ENCODE data around the gene GOLGA6L4. TPM values are rescaled to one million over a fixed set of nuclear protein-coding genes. Genes with fewer than 3 reads are reported as not detected.
"Not testable (repeated sequence)": the region's sequence is repeated elsewhere in the genome, so short reads cannot be mapped to it uniquely, and the experiment has no call there.

Gene GOLGA6L4
- total RNA-seq, 1 experiment from 2014 or later = 1.4 TPM

DNA sequence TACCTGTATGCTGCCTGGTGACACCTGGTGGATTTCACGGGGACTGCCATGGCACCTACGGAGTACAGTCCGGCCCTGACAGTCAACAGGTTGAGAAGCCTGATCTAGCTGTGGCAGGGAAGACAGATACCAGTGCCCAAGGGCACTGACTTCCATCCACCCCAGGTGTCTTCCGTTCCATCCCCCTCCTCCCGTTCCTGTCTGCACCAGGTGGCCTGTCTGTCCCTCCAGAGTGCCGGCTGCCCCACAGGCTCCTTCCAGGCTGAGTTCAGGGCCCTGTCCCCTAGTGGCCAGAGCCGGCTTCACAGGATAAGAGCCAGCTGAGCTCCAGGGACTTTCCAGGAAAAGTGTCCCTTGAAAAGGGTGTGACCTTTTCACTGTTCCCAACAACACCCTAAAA, 10.9 kb downstream of the GOLGA6L4 start:
- H3K9me3 ChIP-seq; H3K36me3 ChIP-seq (ENCODE audit: control insufficient read depth, insufficient read depth, low read length); H3K4me1 Mint-ChIP-seq (ENCODE audit: low read depth, unreplicated experiment); intact Hi-C loops (cut with micrococcal nuclease; ENCODE audit: unreplicated experiment); BruUV-seq (replicated peaks); H3K9me3 Mint-ChIP-seq (ENCODE audit: unreplicated experiment); POLR2A ChIA-PET; CTCF ChIA-PET; H3K4me1 ChIP-seq; H3K36me3 Mint-ChIP-seq (ENCODE audit: insufficient read depth, unreplicated experiment); H3K27ac Mint-ChIP-seq (ENCODE audit: unreplicated experiment); H3K4me3 ChIP-seq (ENCODE audit: low read depth, low read length); H3K27me3 Mint-ChIP-seq (ENCODE audit: insufficient read depth, unreplicated experiment); H3K27me3 ChIP-seq (replicated peaks; ENCODE audit: control insufficient read depth, insufficient read depth, low read length): not testable (repeated sequence)
- peak; percentile 21 to 27 for DNase-seq
- peak overlapping the region; percentile 32 for H3K4me3 Mint-ChIP-seq (ENCODE audit: unreplicated experiment)
- TF ChIP-seq, protein P1, sequence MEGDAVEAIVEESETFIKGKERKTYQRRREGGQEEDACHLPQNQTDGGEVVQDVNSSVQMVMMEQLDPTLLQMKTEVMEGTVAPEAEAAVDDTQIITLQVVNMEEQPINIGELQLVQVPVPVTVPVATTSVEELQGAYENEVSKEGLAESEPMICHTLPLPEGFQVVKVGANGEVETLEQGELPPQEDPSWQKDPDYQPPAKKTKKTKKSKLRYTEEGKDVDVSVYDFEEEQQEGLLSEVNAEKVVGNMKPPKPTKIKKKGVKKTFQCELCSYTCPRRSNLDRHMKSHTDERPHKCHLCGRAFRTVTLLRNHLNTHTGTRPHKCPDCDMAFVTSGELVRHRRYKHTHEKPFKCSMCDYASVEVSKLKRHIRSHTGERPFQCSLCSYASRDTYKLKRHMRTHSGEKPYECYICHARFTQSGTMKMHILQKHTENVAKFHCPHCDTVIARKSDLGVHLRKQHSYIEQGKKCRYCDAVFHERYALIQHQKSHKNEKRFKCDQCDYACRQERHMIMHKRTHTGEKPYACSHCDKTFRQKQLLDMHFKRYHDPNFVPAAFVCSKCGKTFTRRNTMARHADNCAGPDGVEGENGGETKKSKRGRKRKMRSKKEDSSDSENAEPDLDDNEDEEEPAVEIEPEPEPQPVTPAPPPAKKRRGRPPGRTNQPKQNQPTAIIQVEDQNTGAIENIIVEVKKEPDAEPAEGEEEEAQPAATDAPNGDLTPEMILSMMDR (IDR thresholded peaks at IDR 0.05; ENCODE audit: insufficient read depth in 1 of 2, low read depth in 1 of 2, low read length in 1 of 2, severe bottlenecking in 1 of 2, unreplicated experiment in 1 of 2) = peak in 1 of 2 experiments; percentile 28
